Tibial nerve (tissue), 4 donors: ENCODE results near the gene CEACAM4. TPM values are rescaled to one million over a fixed set of nuclear protein-coding genes. Genes with fewer than 3 reads are reported as not detected.

Experiments used
- DNase-seq, 2 donors: peaks; one replicate each; pipeline ENCODE4 v3.0.0-alpha.2; 2019; ENCODE audit warnings: low spot score in 2 of 2
- H3K27ac ChIP-seq, 4 donors: fragments of 200-600 bp; sonication (generic) in 3 of 4; one replicate each; pipeline ENCODE4 v1.5.1; 2017 to 2019; ENCODE audit warnings: mild to moderate bottlenecking in 1 of 4
- H3K27me3 ChIP-seq, 2 donors: fragments of 200-600 bp; sonication (generic) in 1 of 2; one replicate each; pipeline versions ENCODE4 v1.5.1 to v1.6.0; 2017 to 2019
- H3K36me3 ChIP-seq, 3 donors: fragments of 200-600 bp; sonication (generic); one replicate each; pipeline ENCODE4 v1.5.1; 2018 to 2019
- H3K4me1 ChIP-seq, 4 donors: fragments of 200-600 bp; sonication (generic) in 3 of 4; one replicate each; pipeline ENCODE4 v1.5.1; 2017 to 2019
- H3K4me3 ChIP-seq, 4 donors: fragments of 200-600 bp; sonication (generic) in 3 of 4; one replicate each; pipeline ENCODE4 v1.5.1; 2017 to 2019; ENCODE audit warnings: mild to moderate bottlenecking in 1 of 4, moderate library complexity in 1 of 4
- H3K9me3 ChIP-seq, 4 donors: fragments of 200-600 bp; sonication (generic) in 3 of 4; one replicate each; pipeline ENCODE4 v1.5.1; 2017 to 2019
- CTCF ChIP-seq, 5 experiments: fragments of 200-600 bp in 3 of 5; fragments of 450-650 bp in 2 of 5; sonication (generic) in 3 of 5; IDR thresholded peaks; one replicate each; pipeline ENCODE4 v1.5.1; 2016 to 2019; ENCODE audit warnings: antibody characterized with exemption in 5 of 5, mild to moderate bottlenecking in 3 of 5, moderate library complexity in 2 of 5
- EP300 ChIP-seq, 2 donors: sonication (generic); formaldehyde crosslinking; IDR thresholded peaks; one replicate each; pipeline ENCODE4 v1.6.1; 2017; ENCODE audit warnings: antibody characterized with exemption in 2 of 2, mild to moderate bottlenecking in 1 of 2
- POLR2A ChIP-seq, 2 donors: fragments of 450-650 bp; IDR thresholded peaks; one replicate each; pipeline ENCODE4 v1.6.1; 2017; ENCODE audit warnings: antibody characterized with exemption in 2 of 2, mild to moderate bottlenecking in 2 of 2, moderate library complexity in 2 of 2
- WGBS, 2 donors: methylation state at CpG; one replicate each; pipeline ENCODE4 v1.1.5; 2018; 5-methylcytosine and 5-hydroxymethylcytosine counted together
- total RNA-seq, 4 donors: library from RNA; depleted of rRNA; stranded (reverse); fragments of >200 nt; gene quantifications; one replicate each; pipeline ENCODE4 v1.1.0, GENCODE V29; 2016

CEACAM4 gene
- total RNA-seq, 4 donors from 2014 or later: 0.60 to 1.7 (median 1.6) TPM; not detected in 1

DNA sequence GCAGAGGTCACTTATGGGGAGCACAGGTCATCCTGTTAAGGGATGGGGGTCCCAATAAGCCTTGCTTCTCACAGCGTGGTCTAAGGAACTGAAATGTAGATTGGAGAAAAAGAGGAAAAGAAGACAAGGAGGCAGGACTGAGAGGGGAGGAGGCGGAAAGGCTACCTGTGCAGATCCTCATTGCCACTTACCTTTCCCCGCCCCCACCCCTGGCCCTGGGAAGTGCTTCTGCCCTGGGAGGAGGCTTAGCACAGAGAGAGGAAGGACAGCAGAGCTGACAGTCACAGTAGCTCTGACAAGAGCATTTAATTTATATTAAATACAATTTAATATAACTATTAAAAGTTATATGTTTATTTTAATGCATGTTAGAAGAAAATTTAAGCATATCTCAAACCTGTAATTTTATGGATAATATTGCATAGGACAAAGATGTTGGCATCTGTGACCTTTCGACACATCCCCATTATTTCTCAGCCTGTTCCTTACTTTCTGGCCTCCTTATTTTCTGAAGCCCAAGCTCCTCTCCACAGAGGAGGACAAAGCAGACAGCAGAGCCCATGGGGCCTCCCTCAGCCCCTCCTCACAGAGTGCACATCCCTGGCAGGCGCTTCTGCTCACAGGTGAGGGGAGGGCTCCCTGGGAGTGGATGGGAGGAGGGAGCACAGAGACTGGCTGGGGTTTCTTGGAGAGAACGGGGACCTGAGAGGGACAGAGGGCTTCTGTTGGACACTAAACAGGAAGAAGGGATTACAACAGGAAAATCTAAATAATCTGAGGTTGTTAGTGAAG, 27.5 kb downstream of the CEACAM4 start:
- Histone ChIP-seq H3K36me3 (no peaks in the 10 kb centered on the region), H3K27me3 (peaks cover 0 to 3% of the 10 kb centered on the region in 2 donors), H3K27ac (no peak overlapping the region), H3K4me3 (no peak overlapping the region), H3K9me3 (no peaks in the 10 kb centered on the region), H3K4me1 (peaks cover 0 to 7% (median 0%) of the 10 kb centered on the region in 4 donors)
- DNase-seq: no peak
- no peak for TF ChIP-seq EP300 (IDR thresholded peaks at IDR 0.05)
- TF ChIP-seq CTCF (IDR thresholded peaks at IDR 0.05): no peak
- 37 to 40% methylated on average over 6 of the region's 6 CpGs for WGBS, 2 donors

DNA sequence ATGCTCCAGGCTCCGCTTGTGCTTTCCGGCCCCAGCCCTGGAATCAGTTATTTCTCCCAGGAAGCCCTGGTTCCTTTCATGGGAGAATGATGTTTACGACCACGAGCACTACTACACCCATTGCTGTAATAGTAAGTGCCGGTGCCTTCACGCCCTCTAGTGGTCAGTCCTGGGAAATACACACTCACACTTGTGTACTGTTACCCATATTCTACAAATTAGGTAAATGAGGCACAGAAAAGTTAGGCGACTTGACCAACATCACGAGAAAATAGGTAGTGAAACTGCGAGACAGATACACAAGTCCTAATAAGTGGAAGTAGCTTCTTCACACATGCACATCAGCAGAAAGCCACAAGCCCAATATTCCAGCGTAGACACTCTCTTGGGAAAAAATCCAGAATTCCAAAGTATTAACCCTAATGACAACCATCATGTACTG, 29.3 kb downstream of the CEACAM4 start:
- Histone ChIP-seq H3K36me3 (no peaks in the 10 kb centered on the region), H3K27me3 (peaks cover 0 to 3% of the 10 kb centered on the region in 2 donors), H3K4me1 (peaks cover 0 to 7% (median 0%) of the 10 kb centered on the region in 4 donors), H3K4me3 (no peak overlapping the region), H3K9me3 (peaks cover 0 to 11% (median 0%) of the 10 kb centered on the region in 4 donors), H3K27ac (no peak overlapping the region)
- WGBS, 2 donors: 3 to 6% methylated on average over 10 of the region's 10 CpGs
- no peak for TF ChIP-seq POLR2A (IDR thresholded peaks at IDR 0.05)
- peak; percentile 65 to 88 (median 83) for TF ChIP-seq CTCF (IDR thresholded peaks at IDR 0.05)
- peak; percentile 61 to 81 for DNase-seq

DNA sequence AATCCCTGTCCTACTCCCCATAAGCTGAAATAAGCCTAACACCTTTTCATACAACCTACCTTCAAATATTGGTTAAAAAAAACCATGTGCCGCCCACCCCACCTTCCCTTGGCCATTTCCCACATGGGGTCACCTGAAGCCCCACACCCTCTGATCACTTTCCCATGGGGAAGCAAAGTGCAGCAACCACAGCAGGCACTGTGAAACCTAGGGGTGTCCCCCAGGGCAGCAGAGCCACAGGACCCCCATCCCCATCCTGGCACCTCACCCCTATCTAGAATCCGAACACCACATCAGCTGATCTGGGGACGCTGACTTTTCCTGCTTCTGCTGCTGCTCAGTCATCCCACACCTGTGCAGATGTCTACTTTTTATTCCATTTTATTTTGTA, 31.0 kb downstream of the CEACAM4 start:
- peaks cover 0 to 3% of the 10 kb centered on the region in 2 donors for H3K27me3 ChIP-seq
- H3K4me1 ChIP-seq: peaks cover 0 to 7% (median 0%) of the 10 kb centered on the region in 4 donors
- TF ChIP-seq POLR2A (IDR thresholded peaks at IDR 0.05) (no peak), CTCF (IDR thresholded peaks at IDR 0.05) (no peak), EP300 (IDR thresholded peaks at IDR 0.05) (no peak)
- no peaks in the 10 kb centered on the region for H3K36me3 ChIP-seq
- peaks cover 0 to 22% (median 0%) of the 10 kb centered on the region in 4 donors for H3K9me3 ChIP-seq
- H3K4me3 ChIP-seq: no peak overlapping the region
- DNase-seq: no peak
- no peak overlapping the region for H3K27ac ChIP-seq
- WGBS, 2 donors: 43 to 44% methylated on average over 3 of the region's 3 CpGs

DNA sequence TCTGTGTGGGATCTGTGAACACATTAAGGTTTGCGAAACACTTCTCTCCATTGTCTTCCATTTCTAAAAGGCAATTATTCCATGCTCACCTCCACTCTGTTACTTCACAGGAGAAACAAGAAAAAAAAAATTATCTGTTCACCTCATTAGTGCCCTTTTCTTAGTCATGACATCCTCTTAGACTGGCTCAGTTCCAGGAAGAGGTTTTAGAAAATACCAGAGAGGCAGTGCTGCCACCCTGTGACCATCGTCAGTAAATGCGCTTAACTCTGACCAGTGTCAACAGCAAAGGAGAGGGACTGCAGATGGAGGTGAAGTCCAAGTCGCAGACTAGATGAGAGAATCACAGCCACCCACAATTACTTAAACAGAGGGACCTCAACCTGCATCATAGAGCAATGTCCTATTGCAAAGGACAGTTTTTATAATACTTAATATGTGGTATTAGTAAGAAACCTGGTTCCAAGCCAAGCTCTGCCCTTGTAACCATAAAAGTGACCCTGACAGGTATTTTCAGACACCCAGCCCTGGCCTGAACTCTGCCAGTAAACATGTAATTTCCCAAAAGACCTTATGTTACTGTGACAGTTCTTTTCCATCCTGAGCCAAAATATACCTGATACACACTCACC, 31.5 kb downstream of the CEACAM4 start:
- 26% methylated on average over 4 of the region's 4 CpGs for WGBS, 2 donors
- TF ChIP-seq CTCF (IDR thresholded peaks at IDR 0.05) (peak; percentile 22 to 47 (median 34)), POLR2A (IDR thresholded peaks at IDR 0.05) (no peak), EP300 (IDR thresholded peaks at IDR 0.05) (no peak)
- Histone ChIP-seq H3K27ac (no peak overlapping the region), H3K9me3 (peaks cover 0 to 22% (median 0%) of the 10 kb centered on the region in 4 donors), H3K36me3 (no peaks in the 10 kb centered on the region), H3K4me3 (no peak overlapping the region), H3K4me1 (peaks cover 0 to 7% (median 0%) of the 10 kb centered on the region in 4 donors), H3K27me3 (peaks cover 0 to 3% of the 10 kb centered on the region in 2 donors)
- DNase-seq: peak in 1 of 2 donors; percentile 22
